Ureter (tissue), 1 donor: ENCODE data around the gene MLEC. TPM values are rescaled to one million over a fixed set of nuclear protein-coding genes. Genes with fewer than 3 reads are reported as not detected.

ENCODE experiments used
- DNase-seq: peaks from one replicate; pipeline ENCODE4 v3.0.0-alpha.2; 2020; ENCODE audit warnings: low spot score
- total RNA-seq: library from RNA; stranded (reverse); gene quantifications from one replicate; pipeline ENCODE4 v1.2.4, GENCODE V29; 2023
- donor health status: DM: yes; HTN: yes; CAD: no.

The MLEC gene
- total RNA-seq, 1 donor from 2014 or later = 150 TPM

DNA sequence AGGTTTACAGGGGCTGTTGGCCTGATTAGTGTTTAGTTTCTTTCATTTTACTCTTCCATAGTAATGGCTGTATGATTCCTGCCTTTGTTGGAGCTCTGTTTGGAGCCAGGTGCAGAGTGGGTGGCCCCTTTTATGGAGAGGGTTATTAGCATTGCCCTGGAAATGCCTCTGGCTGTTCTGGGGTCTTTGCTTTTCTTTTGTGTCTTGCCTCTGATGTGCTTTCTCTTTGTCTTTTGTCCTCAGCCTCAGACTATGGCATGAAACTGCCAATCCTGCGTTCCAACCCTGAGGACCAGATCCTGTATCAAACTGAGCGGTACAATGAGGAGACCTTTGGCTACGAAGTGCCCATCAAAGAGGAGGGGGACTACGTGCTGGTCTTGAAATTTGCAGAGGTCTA is 6.9 kb downstream of the MLEC start:
- no peak for DNase-seq

DNA sequence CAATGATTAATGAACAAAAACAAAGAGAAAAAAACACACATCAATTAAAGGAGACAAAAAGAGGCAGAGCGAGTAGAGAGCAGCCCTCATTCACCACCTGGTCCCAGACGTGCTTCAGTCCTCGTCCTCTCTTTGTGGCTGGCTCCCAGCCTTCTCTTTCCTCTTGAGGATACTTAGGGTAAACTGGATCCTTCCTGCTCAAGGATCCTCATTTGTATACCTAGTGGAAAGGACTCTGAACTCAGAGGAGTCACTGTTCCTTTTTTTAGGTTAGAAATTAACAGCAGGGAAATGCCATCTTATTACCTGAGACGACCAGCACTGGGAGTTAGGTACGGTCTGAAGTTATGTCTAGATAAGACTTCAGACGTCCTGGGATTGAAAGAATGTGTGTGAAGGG is 9.7 kb downstream of the MLEC start:
- no peak for DNase-seq

GRCh38 chr12:120697344-120697743 is 10.4 kb downstream of the MLEC start:
- DNase-seq = no peak

DNA sequence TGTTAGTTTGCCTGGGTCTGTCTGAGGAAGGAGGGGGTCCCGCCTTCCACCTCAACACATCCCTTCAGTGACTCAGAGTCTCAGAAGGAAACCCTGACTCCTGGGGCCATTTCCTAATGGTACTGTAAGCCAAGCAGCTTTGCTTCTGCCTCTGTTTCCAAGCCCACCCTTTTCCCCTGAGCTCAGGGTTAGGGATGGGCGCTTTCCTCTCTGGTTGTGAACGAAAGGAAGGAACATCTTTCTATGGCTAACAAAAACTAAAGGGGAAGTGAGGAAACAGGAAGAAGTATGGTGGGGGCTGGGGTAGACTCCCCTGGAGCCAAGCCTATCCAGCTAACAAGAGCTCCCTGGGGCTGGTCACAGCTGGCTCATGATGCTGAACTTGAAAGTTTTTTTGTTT is 11.7 kb downstream of the MLEC start:
- DNase-seq = no peak

- DNase-seq = no peak
These were observed 12.6 kb downstream of the MLEC start for GRCh38 chr12:120699553-120699952.

GRCh38 chr12:120700886-120701285 is 13.9 kb downstream of the MLEC start:
- DNase-seq = no peak

DNA sequence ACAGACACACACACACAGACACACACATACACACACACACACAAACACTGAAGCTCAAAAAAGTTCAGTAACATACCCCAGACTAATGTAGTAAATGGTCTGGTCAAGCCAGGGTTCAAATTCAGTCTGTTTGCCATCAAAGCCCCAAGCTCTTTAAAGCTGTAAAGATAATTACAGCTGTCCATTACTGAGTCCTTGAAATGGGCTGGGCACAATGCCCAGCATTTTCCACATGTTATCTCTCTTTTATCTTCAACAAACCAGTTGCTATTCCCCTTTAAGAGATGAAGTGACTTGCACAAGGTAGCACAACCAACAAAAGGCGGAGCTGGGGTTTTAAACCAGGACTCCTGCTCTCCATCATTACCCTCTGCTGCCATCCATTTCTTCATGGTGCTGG is 15.7 kb downstream of the MLEC start:
- DNase-seq = no peak

DNA sequence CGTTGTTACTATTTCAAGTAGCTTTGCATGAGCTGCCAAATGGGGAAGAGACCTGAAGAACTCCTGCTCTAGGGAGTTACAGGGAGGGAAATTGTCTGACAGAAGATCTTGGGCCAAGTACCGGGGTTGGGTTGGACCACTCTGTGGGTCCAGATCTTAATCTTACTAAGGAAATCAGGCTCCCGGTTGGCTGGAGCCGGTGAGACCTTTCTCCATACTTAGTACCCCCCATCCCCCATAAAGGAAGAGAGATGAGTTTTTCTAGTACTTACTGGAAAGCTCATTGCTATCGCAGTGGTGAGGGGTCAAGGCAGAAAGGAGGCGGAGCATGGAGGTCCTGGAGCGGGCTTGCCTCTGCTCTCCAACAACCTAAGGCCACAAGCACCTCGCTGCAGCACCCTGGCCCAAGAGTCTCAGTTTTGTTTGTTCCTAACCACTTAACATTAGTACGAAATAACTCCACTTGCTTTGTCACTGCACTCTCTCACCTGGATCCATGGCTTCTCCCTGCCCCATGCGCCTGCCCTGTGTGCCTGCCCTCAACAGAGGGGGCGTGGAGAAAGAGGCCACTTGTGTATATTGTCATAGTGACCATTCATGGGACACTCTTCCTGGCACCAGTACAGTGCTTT is 16.5 kb downstream of the MLEC start:
- DNase-seq = no peak

DNA sequence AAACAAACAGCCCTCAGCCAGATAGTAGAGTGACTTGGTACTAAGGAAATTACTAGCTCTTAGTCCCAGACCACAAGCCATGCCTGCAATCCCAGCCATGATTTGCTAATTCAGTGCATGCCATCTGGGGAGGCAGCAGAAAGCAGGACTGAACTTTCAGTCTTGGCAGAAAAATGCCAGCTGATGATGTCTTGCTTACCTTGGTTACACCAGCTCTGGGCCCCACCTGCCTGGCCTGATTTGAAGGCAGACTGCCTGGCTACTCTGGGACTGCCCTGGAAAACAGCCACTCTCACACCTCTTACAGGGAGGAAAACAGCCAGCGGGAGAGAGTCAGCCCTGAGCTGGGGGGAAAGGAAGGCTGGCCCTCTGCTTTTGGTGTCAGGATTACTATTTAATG is 18.7 kb downstream of the MLEC start:
- DNase-seq = no peak

DNA sequence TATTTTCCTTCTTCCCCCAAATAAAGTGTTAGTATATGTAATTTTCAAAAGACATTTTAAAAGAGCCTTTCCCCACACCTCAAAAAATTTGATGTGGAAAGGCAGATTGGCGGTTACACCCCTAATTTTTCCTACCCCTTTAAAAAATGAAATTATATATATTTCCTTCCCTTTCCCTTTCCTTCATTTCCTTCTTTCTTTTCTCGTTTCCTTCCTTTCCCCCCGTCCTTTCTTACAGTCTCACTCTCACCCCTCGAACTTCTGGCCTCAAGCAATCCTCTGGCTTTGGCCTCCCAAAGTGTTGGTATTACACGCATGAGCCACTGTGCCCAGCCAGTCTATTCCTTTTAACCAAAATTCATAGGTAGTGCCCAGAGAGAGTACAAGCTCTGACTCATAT is 19.1 kb downstream of the MLEC start:
- no peak for DNase-seq

- no peak for DNase-seq
These were observed 21.7 kb downstream of the MLEC start for GRCh38 chr12:120708651-120709050.

DNA sequence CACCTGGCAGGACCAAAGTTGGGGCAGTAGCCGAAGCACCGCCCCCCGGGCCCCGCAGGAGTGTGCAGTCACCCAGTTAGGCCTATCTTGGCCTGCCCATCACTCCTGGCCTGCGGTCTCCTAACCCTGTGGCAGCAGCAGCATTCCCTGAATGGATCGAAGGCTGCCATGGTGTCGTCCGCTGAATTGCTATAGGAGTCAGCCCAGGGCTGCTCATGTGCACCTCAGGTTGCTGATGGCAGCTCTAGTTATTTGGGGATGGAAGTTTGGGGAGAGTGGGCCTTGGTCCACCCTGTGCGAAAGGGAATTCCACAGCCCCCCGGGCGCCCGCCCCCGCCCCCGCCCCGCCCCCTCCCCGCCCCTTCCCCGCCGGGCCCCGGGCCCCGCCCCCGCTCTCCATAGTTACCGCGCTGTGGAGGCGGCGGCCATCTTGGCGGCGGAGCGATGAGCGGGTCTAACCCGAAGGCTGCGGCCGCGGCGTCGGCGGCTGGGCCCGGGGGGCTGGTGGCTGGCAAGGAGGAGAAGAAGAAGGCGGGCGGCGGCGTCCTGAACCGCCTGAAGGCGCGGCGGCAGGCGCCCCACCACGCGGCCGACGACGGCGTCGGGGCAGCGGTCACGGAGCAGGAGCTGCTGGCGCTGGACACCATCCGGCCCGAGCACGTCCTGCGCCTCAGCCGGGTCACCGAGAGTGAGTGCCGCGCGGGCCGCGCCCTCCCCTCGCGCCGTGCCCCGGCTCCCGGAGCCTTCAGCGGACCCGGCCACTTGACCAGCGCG is 23.3 kb downstream of the MLEC start, which contains the start of gene UNC119B:
UNC119B (plus strand) TSS at position 428 of the 774 bp plus-strand sequence; CDS start at position 445, 17 bp downstream.
- peak; percentile 66 for DNase-seq

GRCh38 chr12:120710805-120711296 is 23.9 kb downstream of the MLEC start:
- no peak for DNase-seq

GRCh38 chr12:120711411-120711810 is 24.5 kb downstream of the MLEC start:
- DNase-seq = no peak

DNA sequence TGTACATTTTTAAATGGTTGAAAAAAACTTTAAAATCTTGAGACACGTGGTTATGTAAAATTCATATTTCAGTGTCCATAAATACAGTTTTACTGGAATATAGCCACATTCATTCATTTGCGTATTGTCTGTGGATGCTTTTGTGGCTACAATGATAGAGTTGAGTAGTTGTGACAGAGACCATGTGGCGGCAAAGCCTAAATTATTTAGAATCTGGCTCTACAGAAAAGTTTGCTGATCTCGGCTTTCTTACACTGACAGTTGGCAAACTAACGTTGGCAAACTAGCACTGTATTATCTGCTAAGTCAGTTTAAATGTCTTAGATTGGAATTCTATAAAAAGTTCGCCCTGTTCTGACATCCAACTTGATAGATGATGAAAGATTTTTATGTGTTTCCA is 25.7 kb downstream of the MLEC start:
- no peak for DNase-seq

DNA sequence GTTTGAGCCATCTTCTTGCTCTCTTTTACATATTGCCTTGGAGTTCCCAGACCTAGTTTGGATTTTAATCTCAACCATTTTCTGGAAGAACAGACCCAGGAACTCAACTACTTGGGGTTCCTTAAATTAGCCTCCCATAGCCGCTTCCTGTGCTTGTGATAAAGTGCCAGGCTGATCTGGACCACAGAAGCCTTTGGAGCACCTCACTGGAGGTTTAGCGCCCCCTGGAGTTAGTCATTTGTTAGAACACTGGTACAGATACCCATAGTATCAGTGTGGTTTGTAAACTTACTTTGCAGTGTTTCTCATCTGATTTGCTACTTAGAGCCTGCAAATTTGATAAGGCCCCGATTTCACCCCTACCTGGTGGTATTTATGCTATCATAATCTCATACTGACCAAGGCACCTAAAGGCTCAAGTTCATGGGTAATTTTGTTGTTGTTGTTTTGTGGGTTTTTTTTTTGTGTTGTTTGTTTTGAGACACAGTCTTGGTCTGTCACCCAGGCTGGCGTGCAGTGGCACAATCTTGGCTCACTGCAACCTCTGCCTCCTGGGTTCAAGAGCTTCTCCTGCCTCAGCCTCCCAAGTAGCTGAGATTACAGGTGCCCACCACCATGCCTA is 27.0 kb downstream of the MLEC start:
- peak; percentile 83 for DNase-seq

DNA sequence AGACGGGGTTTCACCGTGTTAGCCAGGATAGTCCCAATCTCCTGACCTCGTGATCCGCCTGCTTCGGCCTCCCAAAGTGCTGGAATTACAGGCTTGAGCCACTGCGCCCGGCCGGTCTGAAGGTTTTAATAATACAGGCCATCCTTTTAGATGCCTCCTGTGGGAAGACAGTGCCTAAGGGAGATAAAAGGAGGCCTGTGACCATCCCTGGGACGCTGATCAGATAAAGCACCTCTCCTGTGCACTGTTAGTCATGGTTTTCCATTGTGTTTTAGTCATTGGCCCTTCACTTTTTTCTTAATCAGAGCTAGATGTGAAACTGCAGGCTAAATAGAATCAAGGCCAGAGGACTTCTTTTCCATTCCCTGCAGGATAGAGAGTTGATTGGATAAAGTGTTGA is 31.1 kb downstream of the MLEC start:
- no peak for DNase-seq

- DNase-seq = no peak
These were observed 32.1 kb downstream of the MLEC start for GRCh38 chr12:120719072-120719471.

GRCh38 chr12:120719496-120720233 is 32.7 kb downstream of the MLEC start:
- DNase-seq = no peak

DNA sequence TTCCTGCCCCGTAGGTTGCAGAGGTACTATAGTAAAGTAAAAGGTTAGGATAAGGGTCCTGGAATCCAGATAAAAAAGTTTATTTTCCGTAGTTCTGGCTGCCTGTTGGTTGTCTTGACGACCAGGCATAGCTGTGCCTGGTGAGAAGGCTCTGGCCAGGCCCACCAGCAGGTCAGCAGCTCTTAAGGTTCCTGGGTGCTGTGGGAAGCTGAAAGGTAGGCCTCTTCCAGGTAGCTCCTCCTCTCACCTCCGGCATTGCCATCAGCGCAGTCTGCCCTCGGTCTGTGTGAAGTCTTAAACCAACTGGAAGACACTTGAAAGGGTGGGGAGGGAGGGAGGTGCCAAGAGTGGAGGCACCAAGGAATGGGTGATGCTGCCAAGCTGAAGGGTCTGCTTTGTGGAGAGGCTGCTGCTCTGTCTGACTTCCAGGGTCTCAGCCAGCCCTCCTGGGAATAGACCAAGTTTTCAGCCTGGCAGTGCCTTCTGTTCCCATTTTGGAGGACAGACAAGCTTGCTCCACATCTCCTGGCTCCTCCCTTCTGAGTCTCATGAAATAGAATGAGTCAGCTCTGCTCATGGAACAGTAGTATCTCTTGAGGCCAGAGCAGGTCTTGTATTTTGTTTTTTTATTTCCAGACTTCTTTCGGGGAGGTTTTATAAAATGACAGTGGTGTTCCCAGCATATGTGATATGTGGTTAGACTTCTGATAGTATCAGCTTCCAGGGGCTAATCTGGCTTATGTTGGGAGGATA is 33.5 kb downstream of the MLEC start:
- DNase-seq = no peak
